SU-DHL-6 (cell line): Measurements from ENCODE around the gene FEM1C.

ENCODE experiments used
- CTCF ChIP-seq: fragments of 200-600 bp; sonication (generic); IDR thresholded peaks from one replicate; pipeline ENCODE4 v1.5.1; 2017; ENCODE audit warnings: antibody characterized with exemption, mild to moderate bottlenecking, low read length, moderate library complexity; ENCODE audit not compliant: insufficient read depth, poor library complexity, severe bottlenecking
- EZH2phosphoT487 ChIP-seq: fragments of 200-600 bp; sonication (generic), shearing (Covaris generic); conservative IDR thresholded peaks from 2 replicates; pipeline ENCODE4 v1.6.1; 2018; ENCODE audit warnings: mild to moderate bottlenecking, antibody characterized with exemption, low read length, moderate library complexity, mixed read lengths

GRCh38 chr5:115514220-115514619 lies 30.4 kb downstream of the FEM1C start:
- TF ChIP-seq CTCF (no peak), EZH2phosphoT487 (no peak)
